CD4-positive, alpha-beta T cell (primary cell): Measurements from ENCODE around the gene SPDYE17. TPM values are rescaled to one million over a fixed set of nuclear protein-coding genes. Genes with fewer than 3 reads are reported as not detected.
"Not testable (repeated sequence)": the region's sequence is repeated elsewhere in the genome, so short reads cannot be mapped to it uniquely, and the experiment has no call there.

ENCODE experiments used
- ATAC-seq: fragments of 200-7000 bp; cut with Tn5 transposase; one replicate; pipeline ENCODE4 v1.10.0; 2022; ENCODE audit warnings: mild to moderate bottlenecking; ENCODE audit not compliant: poor library complexity
- CTCF ChIA-PET: fragments of 350-600 bp; sonication (Branson Sonifier 250); formaldehyde crosslinking; loops from one replicate; lab custom pipeline; 2021; ENCODE audit warnings: antibody characterized with exemption, inconsistent platforms; lab: Charles Lee
- POLR2A ChIA-PET: fragments of 350-600 bp; sonication (Branson Sonifier 250); formaldehyde crosslinking; loops from one replicate; lab custom pipeline; 2021; ENCODE audit warnings: antibody characterized with exemption, inconsistent platforms; lab: Charles Lee
- DNase-seq, 14 experiments: peaks; one replicate each; pipeline ENCODE4 v3.0.0-alpha.2; 2013 to 2020; ENCODE audit warnings: mixed read lengths in 2 of 14
- H3K27ac ChIP-seq, 2 donors: one replicate each; pipeline versions ENCODE4 v1.5.1 to v1.7.0; 2013; ENCODE audit warnings: low read length in 2 of 2, low read depth in 1 of 2, mild to moderate bottlenecking in 1 of 2
- H3K27me3 ChIP-seq, 2 experiments: 1 replicate in 1 of 2; 2 replicates in 1 of 2; pipeline versions ENCODE4 v1.6.1 to v1.7.0; 2013; ENCODE audit warnings: low read length in 2 of 2, control low read depth in 1 of 2, mild to moderate bottlenecking in 1 of 2, moderate library complexity in 1 of 2; ENCODE audit not compliant: insufficient read depth in 2 of 2, control insufficient read depth in 1 of 2
- H3K36me3 ChIP-seq: one replicate; pipeline ENCODE4 v1.6.1; 2013; ENCODE audit warnings: low read length, control low read depth; ENCODE audit not compliant: insufficient read depth
- H3K4me1 ChIP-seq: one replicate; pipeline ENCODE4 v1.6.1; 2013; ENCODE audit warnings: low read length, control low read depth; ENCODE audit not compliant: insufficient read depth
- H3K4me3 ChIP-seq: one replicate; pipeline ENCODE4 v1.5.1; 2013; ENCODE audit warnings: mild to moderate bottlenecking, low read length, moderate library complexity
- H3K9me3 ChIP-seq, 2 experiments: 1 replicate in 1 of 2; 2 replicates in 1 of 2; pipeline versions ENCODE4 v1.6.1 to v1.7.0; 2013; ENCODE audit warnings: low read length in 2 of 2, mild to moderate bottlenecking in 2 of 2, control low read depth in 1 of 2, moderate library complexity in 1 of 2; ENCODE audit not compliant: control insufficient read depth in 1 of 2, insufficient read depth in 1 of 2
- H3K27ac Mint-ChIP-seq: one replicate; pipeline ENCODE4 v1.8.0; 2020; ENCODE audit warnings: mixed read lengths
- H3K27me3 Mint-ChIP-seq: one replicate; pipeline ENCODE4 v1.8.0; 2021; ENCODE audit warnings: mixed read lengths
- H3K36me3 Mint-ChIP-seq: one replicate; pipeline ENCODE4 v1.8.0; 2021; ENCODE audit warnings: low read depth, mixed read lengths
- H3K4me1 Mint-ChIP-seq: one replicate; pipeline ENCODE4 v1.8.0; 2021; ENCODE audit warnings: low read depth, mixed read lengths
- H3K4me3 Mint-ChIP-seq: one replicate; pipeline ENCODE4 v1.8.0; 2020; ENCODE audit warnings: mild to moderate bottlenecking, mixed read lengths
- H3K9me3 Mint-ChIP-seq: one replicate; pipeline ENCODE4 v1.8.0; 2020; ENCODE audit warnings: mixed read lengths
- intact Hi-C, 2 experiments: fragments of 100-400 bp; cut with DNase I in 1 of 2; cut with micrococcal nuclease in 1 of 2; formaldehyde crosslinking; loops; one replicate each; pipeline versions ENCODE4 v1.15.1 to v1.9.0; 2023 to 2025; cut with DNase I, micrococcal nuclease
- total RNA-seq, 174 experiments: library from RNA in 2 of 174; stranded (reverse) in 2 of 174; gene quantifications; one replicate each; pipeline ENCODE4 v1.2.3 and lab custom pipeline; 2021 to 2026

The SPDYE17 gene
- total RNA-seq, 2 experiments from 2014 or later = not detected

- H3K27me3 Mint-ChIP-seq, H3K36me3 ChIP-seq, H3K9me3 Mint-ChIP-seq, H3K4me1 ChIP-seq, H3K27me3 ChIP-seq, H3K4me3 ChIP-seq, ATAC-seq, H3K9me3 ChIP-seq, DNase-seq, H3K27ac Mint-ChIP-seq, CTCF ChIA-PET, POLR2A ChIA-PET, H3K4me3 Mint-ChIP-seq, H3K27ac ChIP-seq, intact Hi-C loops: not testable (repeated sequence)
- Mint-ChIP-seq H3K4me1 (peaks cover 14% of the 10 kb centered on the region), H3K36me3 (peaks cover 14% of the 10 kb centered on the region)
Measured at GRCh38 chr7:77065869-77066268, 33.7 kb upstream of the SPDYE17 start.

- POLR2A ChIA-PET, intact Hi-C loops, ATAC-seq: not testable (repeated sequence)
Measured at GRCh38 chr7:77063732-77064131, 31.6 kb upstream of the SPDYE17 start.

GRCh38 chr7:77062557-77062956 lies 30.4 kb upstream of the SPDYE17 start, which contains the start of gene SPDYE18:
TSS of gene SPDYE18 (minus strand) at chr7:77062558. CDS start at chr7:77060512, 2,046 bp downstream.
- H3K9me3 ChIP-seq, H3K4me3 ChIP-seq, H3K36me3 ChIP-seq, H3K27me3 Mint-ChIP-seq, intact Hi-C loops, H3K4me1 Mint-ChIP-seq, H3K9me3 Mint-ChIP-seq, POLR2A ChIA-PET, H3K27ac Mint-ChIP-seq, DNase-seq, H3K27me3 ChIP-seq, H3K4me1 ChIP-seq, H3K4me3 Mint-ChIP-seq, H3K27ac ChIP-seq, H3K36me3 Mint-ChIP-seq, ATAC-seq, CTCF ChIA-PET: not testable (repeated sequence)

More at GRCh38 chr7:77063732-77064131, 31.6 kb upstream of the SPDYE17 start:
- H3K4me3 ChIP-seq, H3K36me3 Mint-ChIP-seq, H3K27me3 Mint-ChIP-seq, DNase-seq, H3K36me3 ChIP-seq, H3K4me1 ChIP-seq, H3K9me3 ChIP-seq, CTCF ChIA-PET, H3K9me3 Mint-ChIP-seq, H3K27ac ChIP-seq, H3K4me3 Mint-ChIP-seq, H3K27ac Mint-ChIP-seq, H3K4me1 Mint-ChIP-seq, H3K27me3 ChIP-seq: not testable (repeated sequence)

GRCh38 chr7:77026349-77026748 lies 5.8 kb downstream of the SPDYE17 start:
- peak in 1 of 14 experiments; percentile 8 for DNase-seq
- H3K4me1 Mint-ChIP-seq, POLR2A ChIA-PET, H3K36me3 Mint-ChIP-seq, H3K27me3 Mint-ChIP-seq, H3K27me3 ChIP-seq, H3K4me1 ChIP-seq, H3K4me3 ChIP-seq, H3K9me3 Mint-ChIP-seq, H3K36me3 ChIP-seq, ATAC-seq, intact Hi-C loops, H3K27ac Mint-ChIP-seq, H3K27ac ChIP-seq, H3K9me3 ChIP-seq, H3K4me3 Mint-ChIP-seq, CTCF ChIA-PET: not testable (repeated sequence)

- ATAC-seq, intact Hi-C loops, H3K36me3 ChIP-seq, H3K27ac Mint-ChIP-seq, H3K9me3 ChIP-seq, H3K27me3 Mint-ChIP-seq, H3K4me3 Mint-ChIP-seq, H3K9me3 Mint-ChIP-seq, H3K4me1 Mint-ChIP-seq, H3K4me1 ChIP-seq, H3K27ac ChIP-seq, H3K4me3 ChIP-seq, DNase-seq, POLR2A ChIA-PET, H3K36me3 Mint-ChIP-seq, H3K27me3 ChIP-seq, CTCF ChIA-PET: not testable (repeated sequence)
Measured at GRCh38 chr7:77010074-77010680, 22.0 kb downstream of the SPDYE17 start.

- ATAC-seq, H3K4me3 Mint-ChIP-seq, H3K27me3 ChIP-seq, POLR2A ChIA-PET, H3K4me1 ChIP-seq, H3K9me3 ChIP-seq, H3K27me3 Mint-ChIP-seq, H3K4me3 ChIP-seq, H3K9me3 Mint-ChIP-seq, H3K27ac Mint-ChIP-seq, H3K36me3 Mint-ChIP-seq, CTCF ChIA-PET, H3K4me1 Mint-ChIP-seq, H3K27ac ChIP-seq, H3K36me3 ChIP-seq, intact Hi-C loops: not testable (repeated sequence)
- DNase-seq = peak in 1 of 14 experiments; percentile 12
Measured at GRCh38 chr7:77008000-77008399, 24.2 kb downstream of the SPDYE17 start.
